Measurements from ENCODE around the gene MAPK14. TPM values are rescaled to one million over a fixed set of nuclear protein-coding genes. Genes with fewer than 3 reads are reported as not detected.

MAPK14 gene
- total and polyA plus RNA-seq, 2 donors from 2014 or later = 19.9 to 56.6 TPM

GRCh38 chr6:36049582-36049981, 22.0 kb downstream of the MAPK14 start:
- FAIRE-seq (no peak), DNase-seq (no peak)
- intact Hi-C loops (cut with DNase I) = no loop called here
- no peak overlapping the region for H3K4me3 ChIP-seq (ENCODE audit: low read length in 3 of 3)
- no peaks in the 10 kb centered on the region for H3K9me3 ChIP-seq (ENCODE audit: control insufficient read depth in 2 of 3, insufficient read depth in 1 of 3, low read length in 3 of 3)
- H3K9ac ChIP-seq (ENCODE audit: low read length in 3 of 3) = no peak overlapping the region
- no peaks in the 10 kb centered on the region for H3K36me3 ChIP-seq (ENCODE audit: control insufficient read depth in 2 of 3, insufficient read depth in 3 of 3, low read length in 3 of 3)
- peaks cover 0 to 2% (median 0%) of the 10 kb centered on the region in 3 donors for H3K4me1 ChIP-seq (ENCODE audit: control insufficient read depth in 2 of 3, insufficient read depth in 2 of 3, low read depth in 1 of 3, low read length in 3 of 3)
- no peak overlapping the region for H3K27ac ChIP-seq (ENCODE audit: low read depth in 2 of 2, low read length in 2 of 2)
- no peak for TF ChIP-seq CTCF (IDR thresholded peaks at IDR 0.05; ENCODE audit: borderline replicate concordance, extremely low read depth, insufficient read depth)
- H3K27me3 ChIP-seq (ENCODE audit: control insufficient read depth, insufficient read depth, low read length) = no peaks in the 10 kb centered on the region

DNA sequence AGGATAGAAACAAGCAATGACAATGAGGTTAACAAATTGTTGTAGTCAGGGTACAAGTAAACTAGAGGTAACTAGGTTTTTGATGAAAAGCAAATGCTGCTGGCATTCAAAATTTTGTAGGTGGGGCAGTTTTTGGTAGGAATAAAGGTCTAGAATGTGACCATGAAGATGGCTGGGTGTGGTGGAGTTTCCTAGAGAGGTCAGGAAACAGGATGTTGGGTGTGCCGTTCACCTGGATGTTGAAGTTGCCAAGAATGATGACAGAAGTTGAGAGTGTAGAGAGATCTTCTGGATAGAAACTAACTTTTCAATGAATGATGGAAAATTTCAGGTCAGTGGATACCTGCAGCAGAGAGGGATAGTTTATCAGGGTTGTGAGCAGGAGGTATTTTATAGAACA, 22.7 kb downstream of the MAPK14 start:
- H3K4me1 ChIP-seq (ENCODE audit: control insufficient read depth in 2 of 3, insufficient read depth in 2 of 3, low read depth in 1 of 3, low read length in 3 of 3) = peaks cover 0 to 2% (median 0%) of the 10 kb centered on the region in 3 donors
- H3K9ac ChIP-seq (ENCODE audit: low read length in 3 of 3) = no peak overlapping the region
- no peak overlapping the region for H3K27ac ChIP-seq (ENCODE audit: low read depth in 2 of 2, low read length in 2 of 2)
- H3K9me3 ChIP-seq (ENCODE audit: control insufficient read depth in 2 of 3, insufficient read depth in 1 of 3, low read length in 3 of 3) = no peaks in the 10 kb centered on the region
- no peaks in the 10 kb centered on the region for H3K27me3 ChIP-seq (ENCODE audit: control insufficient read depth, insufficient read depth, low read length)
- FAIRE-seq (no peak), DNase-seq (no peak)
- no peak for TF ChIP-seq CTCF (IDR thresholded peaks at IDR 0.05; ENCODE audit: borderline replicate concordance, extremely low read depth, insufficient read depth)
- no peak overlapping the region for H3K4me3 ChIP-seq (ENCODE audit: low read length in 3 of 3)
- intact Hi-C loops (cut with DNase I) = no loop called here
- H3K36me3 ChIP-seq (ENCODE audit: control insufficient read depth in 2 of 3, insufficient read depth in 3 of 3, low read length in 3 of 3) = no peaks in the 10 kb centered on the region

DNA sequence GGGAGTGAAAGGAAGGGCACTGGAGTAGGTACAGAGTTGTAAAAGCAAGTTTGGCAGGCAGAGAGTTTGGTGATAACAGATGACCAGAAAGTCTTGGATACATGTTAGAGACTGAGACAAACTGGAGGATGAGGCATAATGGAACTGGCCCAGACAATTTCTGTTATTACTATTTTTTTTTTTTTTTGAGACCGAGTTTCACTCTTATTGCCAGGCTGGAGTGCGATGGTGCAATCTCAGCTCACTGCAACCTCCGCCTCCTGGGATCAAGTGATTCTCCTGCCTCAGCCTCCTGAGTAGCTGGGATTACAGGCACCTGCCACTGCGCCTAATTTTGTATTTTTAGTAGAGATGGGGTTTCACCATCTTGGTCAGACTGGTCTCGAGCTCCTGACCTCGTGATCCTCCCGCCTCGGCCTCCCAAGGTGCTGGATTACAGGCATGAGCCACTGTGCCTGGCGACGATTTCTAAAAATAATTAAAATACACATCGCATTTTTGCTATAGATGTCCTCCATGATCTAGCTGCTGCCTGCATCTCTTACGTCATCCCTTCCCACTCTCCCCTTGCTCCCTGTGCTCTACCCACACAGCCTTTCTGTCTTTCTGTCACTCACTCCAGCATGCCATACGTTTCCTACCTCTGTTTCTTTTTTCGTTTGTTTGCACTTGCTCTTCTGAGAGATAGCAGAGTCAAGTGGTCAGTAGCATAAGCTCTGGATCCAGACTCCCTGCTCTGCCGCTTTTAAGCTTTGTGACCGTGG, 23.5 kb downstream of the MAPK14 start:
- Histone ChIP-seq H3K4me3 (ENCODE audit: low read length in 3 of 3) (no peak overlapping the region), H3K9me3 (ENCODE audit: control insufficient read depth in 2 of 3, insufficient read depth in 1 of 3, low read length in 3 of 3) (no peaks in the 10 kb centered on the region), H3K4me1 (ENCODE audit: control insufficient read depth in 2 of 3, insufficient read depth in 2 of 3, low read depth in 1 of 3, low read length in 3 of 3) (peaks cover 0 to 2% (median 0%) of the 10 kb centered on the region in 3 donors), H3K27ac (ENCODE audit: low read depth in 2 of 2, low read length in 2 of 2) (no peak overlapping the region), H3K9ac (ENCODE audit: low read length in 3 of 3) (no peak overlapping the region), H3K27me3 (ENCODE audit: control insufficient read depth, insufficient read depth, low read length) (no peaks in the 10 kb centered on the region), H3K36me3 (ENCODE audit: control insufficient read depth in 2 of 3, insufficient read depth in 3 of 3, low read length in 3 of 3) (no peaks in the 10 kb centered on the region)
- intact Hi-C loops (cut with DNase I) = no loop called here
- TF ChIP-seq CTCF (IDR thresholded peaks at IDR 0.05; ENCODE audit: borderline replicate concordance, extremely low read depth, insufficient read depth) = no peak
- FAIRE-seq (no peak), DNase-seq (no peak)
